C1 segment of cervical spinal cord (tissue), 14 donors: ENCODE results near the gene AGAP1.
A peak's percentile ranks its signal among the peaks of the same experiment; 100 is the strongest.

Experiments used
- DNase-seq, 14 donors: peaks; one replicate each; lab custom pipeline; 2025; lab: John Stamatoyannopoulos, UW

AGAP1 gene

GRCh38 chr2:235802542-235802941 lies 308.7 kb downstream of the AGAP1 start:
- DNase-seq = no peak

- DNase-seq = no peak
Observed at GRCh38 chr2:235803028-235803427, 309.2 kb downstream of the AGAP1 start.

GRCh38 chr2:235804676-235805075 lies 310.8 kb downstream of the AGAP1 start:
- DNase-seq = no peak

GRCh38 chr2:235806986-235807750 lies 313.3 kb downstream of the AGAP1 start:
- DNase-seq = peak in 3 of 14 donors; percentile 13 to 22 (median 14)

GRCh38 chr2:235808366-235808765 lies 314.5 kb downstream of the AGAP1 start:
- DNase-seq = no peak

- no peak for DNase-seq
Observed at GRCh38 chr2:235810252-235810651, 316.4 kb downstream of the AGAP1 start.

GRCh38 chr2:235810846-235811245 lies 317.0 kb downstream of the AGAP1 start:
- no peak for DNase-seq

GRCh38 chr2:235811446-235812184 lies 317.8 kb downstream of the AGAP1 start:
- DNase-seq = no peak

GRCh38 chr2:235812185-235812665 lies 318.4 kb downstream of the AGAP1 start:
- DNase-seq = no peak

GRCh38 chr2:235813398-235813797 lies 319.6 kb downstream of the AGAP1 start:
- DNase-seq = no peak

- no peak for DNase-seq
Observed at GRCh38 chr2:235820571-235820970, 326.7 kb downstream of the AGAP1 start.

- no peak for DNase-seq
Observed at GRCh38 chr2:235824331-235824730, 330.5 kb downstream of the AGAP1 start.

GRCh38 chr2:235825946-235826345 lies 332.1 kb downstream of the AGAP1 start:
- peak in 1 of 14 donors; percentile 82 for DNase-seq

GRCh38 chr2:235826826-235827225 lies 333.0 kb downstream of the AGAP1 start:
- no peak for DNase-seq

GRCh38 chr2:235827585-235827992 lies 333.7 kb downstream of the AGAP1 start:
- no peak for DNase-seq

- DNase-seq = no peak
Observed at GRCh38 chr2:235829726-235830125, 335.9 kb downstream of the AGAP1 start.

GRCh38 chr2:235831755-235832154 lies 337.9 kb downstream of the AGAP1 start:
- no peak for DNase-seq

- no peak for DNase-seq
Observed at GRCh38 chr2:235832941-235833340, 339.1 kb downstream of the AGAP1 start.

GRCh38 chr2:235833971-235834620 lies 340.3 kb downstream of the AGAP1 start:
- DNase-seq = peak in 1 of 14 donors; percentile 69

GRCh38 chr2:235834781-235835180 lies 340.9 kb downstream of the AGAP1 start:
- no peak for DNase-seq

GRCh38 chr2:235835810-235836209 lies 342.0 kb downstream of the AGAP1 start:
- DNase-seq = no peak

- DNase-seq = no peak
Observed at GRCh38 chr2:235836491-235836911, 342.7 kb downstream of the AGAP1 start.
